Measurements from ENCODE around the gene KHK. TPM values are rescaled to one million over a fixed set of nuclear protein-coding genes. Genes with fewer than 3 reads are reported as not detected.

KHK gene
- total RNA-seq, 1 donor from 2014 or later = 3.3 TPM

DNA sequence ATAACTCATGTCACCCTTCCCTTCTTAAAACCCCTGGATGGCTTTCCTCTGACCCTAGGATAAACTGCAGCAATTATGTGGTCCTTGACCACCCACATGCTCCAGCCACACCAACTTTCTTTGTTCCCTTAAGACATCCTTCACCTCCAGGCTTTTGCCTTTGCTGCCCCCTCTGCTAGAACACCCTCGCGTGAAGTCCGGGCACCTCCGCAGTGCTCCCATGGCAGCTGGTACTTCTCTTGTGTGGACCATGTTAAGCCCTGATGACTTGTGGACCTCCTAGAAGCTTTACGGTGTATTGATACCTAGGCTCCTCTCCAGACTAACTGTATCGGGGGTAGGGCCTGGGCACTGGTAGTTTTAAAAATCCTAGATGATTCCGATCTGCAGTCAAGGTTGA, 36.2 kb downstream of the KHK start:
- H3K4me2 ChIP-seq = no peak overlapping the region
- peaks cover 8% of the 10 kb centered on the region for H3K4me1 ChIP-seq
- Mint-ChIP-seq H3K27me3 (ENCODE audit: insufficient read depth, low read depth) (peaks cover 43% of the 10 kb centered on the region), H3K4me3 (peak overlapping the region; percentile 87), H3K4me1 (peaks cover 10% of the 10 kb centered on the region), H3K9me3 (peaks cover 6% of the 10 kb centered on the region), H3K36me3 (no peaks in the 10 kb centered on the region), H3K27ac (no peak overlapping the region)
- no peaks in the 10 kb centered on the region for H4K20me1 ChIP-seq (ENCODE audit: low read depth)
- H2AFZ ChIP-seq (replicated peaks) = no peak overlapping the region
- H3K27ac ChIP-seq = no peak overlapping the region
- no peaks in the 10 kb centered on the region for H3K79me2 ChIP-seq (ENCODE audit: low read depth)
- H3K27me3 ChIP-seq = peaks cover 70% of the 10 kb centered on the region
- no peaks in the 10 kb centered on the region for H3K9me3 ChIP-seq (ENCODE audit: low read depth)
- TF ChIP-seq EZH2 (IDR thresholded peaks at IDR 0.05) = no peak
- TF ChIP-seq, protein P1, sequence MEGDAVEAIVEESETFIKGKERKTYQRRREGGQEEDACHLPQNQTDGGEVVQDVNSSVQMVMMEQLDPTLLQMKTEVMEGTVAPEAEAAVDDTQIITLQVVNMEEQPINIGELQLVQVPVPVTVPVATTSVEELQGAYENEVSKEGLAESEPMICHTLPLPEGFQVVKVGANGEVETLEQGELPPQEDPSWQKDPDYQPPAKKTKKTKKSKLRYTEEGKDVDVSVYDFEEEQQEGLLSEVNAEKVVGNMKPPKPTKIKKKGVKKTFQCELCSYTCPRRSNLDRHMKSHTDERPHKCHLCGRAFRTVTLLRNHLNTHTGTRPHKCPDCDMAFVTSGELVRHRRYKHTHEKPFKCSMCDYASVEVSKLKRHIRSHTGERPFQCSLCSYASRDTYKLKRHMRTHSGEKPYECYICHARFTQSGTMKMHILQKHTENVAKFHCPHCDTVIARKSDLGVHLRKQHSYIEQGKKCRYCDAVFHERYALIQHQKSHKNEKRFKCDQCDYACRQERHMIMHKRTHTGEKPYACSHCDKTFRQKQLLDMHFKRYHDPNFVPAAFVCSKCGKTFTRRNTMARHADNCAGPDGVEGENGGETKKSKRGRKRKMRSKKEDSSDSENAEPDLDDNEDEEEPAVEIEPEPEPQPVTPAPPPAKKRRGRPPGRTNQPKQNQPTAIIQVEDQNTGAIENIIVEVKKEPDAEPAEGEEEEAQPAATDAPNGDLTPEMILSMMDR (IDR thresholded peaks at IDR 0.05) = no peak
- TF ChIP-seq EZH2phosphoT487 (IDR thresholded peaks at IDR 0.05) = no peak
- DNase-seq (ENCODE audit: low spot score) = no peak
- H3K4me3 ChIP-seq = no peak overlapping the region
- H3K9ac ChIP-seq = no peak overlapping the region
- H3F3A ChIP-seq (ENCODE audit: low read depth) = peaks cover 13% of the 10 kb centered on the region
- H3K36me3 ChIP-seq = no peaks in the 10 kb centered on the region

DNA sequence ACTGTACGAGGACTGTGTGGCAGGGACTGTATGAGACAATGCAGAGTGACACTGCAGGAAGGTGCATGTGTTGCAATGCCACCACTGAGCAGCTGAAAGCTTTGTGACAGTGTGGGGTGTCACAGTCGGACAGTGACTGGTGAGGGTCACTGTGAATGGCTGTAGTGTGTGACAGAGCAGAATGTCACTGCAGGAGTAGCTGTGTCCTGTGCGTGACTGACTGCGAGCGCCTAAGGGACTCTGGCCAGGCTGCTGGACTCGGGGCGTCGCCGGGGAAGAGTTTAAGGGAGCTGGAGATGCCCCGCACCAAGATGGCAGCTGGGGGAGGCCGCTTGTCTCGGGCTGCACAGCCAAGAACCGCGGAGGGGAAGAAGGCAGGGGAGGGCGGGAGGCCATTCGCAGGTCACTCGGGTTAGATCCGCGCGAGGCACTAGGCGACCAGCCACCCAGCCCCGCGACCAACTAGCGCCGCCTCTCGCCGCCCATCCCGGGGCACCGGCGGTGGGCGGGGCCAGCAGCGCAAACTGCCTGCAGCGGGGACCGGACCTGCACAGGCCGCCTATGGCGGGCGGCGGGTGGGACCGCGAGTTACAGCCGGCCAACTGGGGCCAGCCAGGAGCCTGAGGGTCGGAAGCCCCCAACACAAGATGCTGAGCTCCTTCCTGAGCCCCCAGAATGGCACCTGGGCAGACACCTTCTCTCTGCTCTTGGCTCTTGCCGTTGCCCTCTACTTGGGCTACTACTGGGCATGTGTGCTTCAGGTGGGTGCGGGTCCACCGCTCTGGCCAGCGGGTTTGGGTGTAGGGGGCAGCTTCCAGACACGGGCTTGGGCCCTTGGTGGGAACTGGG, 37.0 kb downstream of the KHK start, which contains the start of gene ABHD1:
Gene ABHD1 (plus strand): TSS at position 514 of the 849 bp plus-strand sequence. CDS start 134 bp downstream, at position 648.
- Mint-ChIP-seq H3K27ac (no peak within 1 kb of the TSS), H3K4me1 (peaks cover 5% of the 10 kb centered on the region), H3K27me3 (ENCODE audit: insufficient read depth, low read depth) (peaks cover 40% of the 10 kb centered on the region), H3K36me3 (no peaks in the 10 kb centered on the region), H3K9me3 (peaks cover 6% of the 10 kb centered on the region), H3K4me3 (peak within 1 kb of the TSS; percentile 87)
- no peaks in the 10 kb centered on the region for H3K36me3 ChIP-seq
- peak within 1 kb of the TSS; percentile 75 for H3K4me2 ChIP-seq
- no peaks in the 10 kb centered on the region for H3K79me2 ChIP-seq (ENCODE audit: low read depth)
- H3K4me3 ChIP-seq = peak within 1 kb of the TSS; percentile 51
- H2AFZ ChIP-seq (replicated peaks) = peak within 1 kb of the TSS; percentile 97
- DNase-seq (ENCODE audit: low spot score) = peak; percentile 79
- no peaks in the 10 kb centered on the region for H4K20me1 ChIP-seq (ENCODE audit: low read depth)
- TF ChIP-seq, protein P1 (IDR thresholded peaks at IDR 0.05) = peak; percentile 11
- peak; percentile 12 for TF ChIP-seq EZH2 (IDR thresholded peaks at IDR 0.05)
- TF ChIP-seq EZH2phosphoT487 (IDR thresholded peaks at IDR 0.05) = no peak
- H3K27me3 ChIP-seq = peaks cover 63% of the 10 kb centered on the region
- H3K9me3 ChIP-seq (ENCODE audit: low read depth) = no peaks in the 10 kb centered on the region
- peaks cover 6% of the 10 kb centered on the region for H3F3A ChIP-seq (ENCODE audit: low read depth)
- no peak within 1 kb of the TSS for H3K27ac ChIP-seq
- no peak within 1 kb of the TSS for H3K9ac ChIP-seq
- H3K4me1 ChIP-seq = peaks cover 3% of the 10 kb centered on the region

DNA sequence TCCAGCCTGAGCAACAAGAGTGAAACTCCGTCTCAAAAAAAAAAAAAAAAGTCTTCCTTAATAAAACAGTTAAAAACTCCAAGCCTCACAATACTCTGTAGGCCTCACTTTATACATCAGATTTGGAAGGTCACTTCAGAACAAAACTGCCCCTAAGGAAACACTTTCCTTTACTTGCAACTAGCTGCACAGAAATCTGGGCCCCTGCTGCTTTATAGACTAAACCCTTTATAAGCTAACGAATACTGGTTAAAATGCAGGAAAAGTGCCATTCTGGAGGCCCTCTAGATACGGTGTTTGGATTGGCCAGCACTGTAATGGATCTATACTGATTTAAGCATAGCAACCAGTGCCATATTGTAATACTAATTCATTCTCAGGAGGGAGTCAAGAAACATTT, 38.5 kb downstream of the KHK start:
- H3K4me3 ChIP-seq = no peak overlapping the region
- DNase-seq (ENCODE audit: low spot score) = no peak
- no peaks in the 10 kb centered on the region for H4K20me1 ChIP-seq (ENCODE audit: low read depth)
- Mint-ChIP-seq H3K27ac (no peak overlapping the region), H3K36me3 (peaks cover 6% of the 10 kb centered on the region), H3K4me1 (no peaks in the 10 kb centered on the region), H3K4me3 (peak overlapping the region; percentile 78), H3K9me3 (peaks cover 3% of the 10 kb centered on the region), H3K27me3 (ENCODE audit: insufficient read depth, low read depth) (peaks cover 34% of the 10 kb centered on the region)
- H2AFZ ChIP-seq (replicated peaks) = no peak overlapping the region
- no peaks in the 10 kb centered on the region for H3K79me2 ChIP-seq (ENCODE audit: low read depth)
- peaks cover 47% of the 10 kb centered on the region for H3K27me3 ChIP-seq
- no peak overlapping the region for H3K9ac ChIP-seq
- no peaks in the 10 kb centered on the region for H3K36me3 ChIP-seq
- H3F3A ChIP-seq (ENCODE audit: low read depth) = peaks cover 5% of the 10 kb centered on the region
- H3K9me3 ChIP-seq (ENCODE audit: low read depth) = no peaks in the 10 kb centered on the region
- TF ChIP-seq EZH2phosphoT487 (IDR thresholded peaks at IDR 0.05) = no peak
- TF ChIP-seq, protein P1 (IDR thresholded peaks at IDR 0.05) = no peak
- TF ChIP-seq EZH2 (IDR thresholded peaks at IDR 0.05) = no peak
- H3K4me2 ChIP-seq = no peak overlapping the region
- H3K27ac ChIP-seq = no peak overlapping the region
- peaks cover 3% of the 10 kb centered on the region for H3K4me1 ChIP-seq
